HG03342 (cell line): ENCODE results near the gene UBASH3B.
A peak's percentile ranks its signal among the peaks of the same experiment; 100 is the strongest.
"Not testable (repeated sequence)": the region's sequence is repeated elsewhere in the genome, so short reads cannot be mapped to it uniquely, and the experiment has no call there.

Source experiments
- ATAC-seq: cut with Tn5 transposase; IDR thresholded peaks from one replicate; pipeline ENCODE4 v1.9.1; 2021; ENCODE audit warnings: mild to moderate bottlenecking, moderate library complexity; ENCODE audit not compliant: unreplicated experiment

The UBASH3B gene

GRCh38 chr11:122730694-122731093, 75.2 kb downstream of the UBASH3B start:
- not testable (repeated sequence) for ATAC-seq

- no peak for ATAC-seq
Observed at GRCh38 chr11:122731500-122731913, 76.0 kb downstream of the UBASH3B start.

DNA sequence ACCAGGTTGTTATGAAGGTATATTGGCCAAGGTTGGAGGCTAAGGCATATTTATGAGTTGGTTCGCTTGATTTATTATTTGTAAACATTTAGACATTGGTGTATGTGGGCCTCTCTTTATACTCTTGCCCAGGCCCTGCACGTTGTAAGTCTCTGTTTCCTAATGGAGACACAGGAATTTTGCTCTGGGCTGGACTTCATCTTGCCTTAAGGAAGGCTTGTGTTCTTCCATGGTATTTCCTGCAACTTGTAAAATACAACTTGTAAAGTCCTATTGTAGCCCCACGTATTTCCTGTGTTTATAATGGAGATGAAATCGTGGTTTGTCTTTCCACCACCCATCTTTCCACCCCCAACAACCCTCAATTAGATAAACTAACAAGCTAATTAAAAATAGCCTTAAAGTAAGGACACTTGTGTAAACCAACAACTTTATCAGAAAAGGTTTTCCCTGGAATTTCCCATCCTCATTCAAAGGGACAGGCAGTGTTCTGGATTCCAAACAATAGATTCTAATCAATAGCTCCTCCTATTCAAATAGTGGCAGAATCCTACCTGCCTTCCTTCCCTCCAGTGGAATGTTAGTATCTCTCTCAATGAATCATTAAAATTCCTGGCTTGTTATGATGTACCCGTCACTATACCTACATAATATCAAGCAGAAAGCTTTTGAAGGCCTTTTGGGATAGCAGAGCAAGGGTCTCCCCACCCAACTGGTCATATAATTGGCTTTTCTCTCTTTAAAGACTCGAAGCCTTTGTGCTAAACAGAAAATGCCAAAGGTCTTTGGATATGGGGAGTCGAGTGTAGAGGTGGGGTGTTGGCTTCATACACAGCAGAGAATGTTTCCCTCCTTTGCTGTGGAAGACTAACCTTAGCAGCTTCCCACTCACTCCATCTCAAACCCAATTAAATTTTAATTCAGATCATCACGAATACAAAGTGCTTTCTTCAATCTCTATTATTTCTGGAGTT, 77.1 kb downstream of the UBASH3B start:
- no peak for ATAC-seq

GRCh38 chr11:122733318-122733717, 77.8 kb downstream of the UBASH3B start:
- ATAC-seq = no peak

DNA sequence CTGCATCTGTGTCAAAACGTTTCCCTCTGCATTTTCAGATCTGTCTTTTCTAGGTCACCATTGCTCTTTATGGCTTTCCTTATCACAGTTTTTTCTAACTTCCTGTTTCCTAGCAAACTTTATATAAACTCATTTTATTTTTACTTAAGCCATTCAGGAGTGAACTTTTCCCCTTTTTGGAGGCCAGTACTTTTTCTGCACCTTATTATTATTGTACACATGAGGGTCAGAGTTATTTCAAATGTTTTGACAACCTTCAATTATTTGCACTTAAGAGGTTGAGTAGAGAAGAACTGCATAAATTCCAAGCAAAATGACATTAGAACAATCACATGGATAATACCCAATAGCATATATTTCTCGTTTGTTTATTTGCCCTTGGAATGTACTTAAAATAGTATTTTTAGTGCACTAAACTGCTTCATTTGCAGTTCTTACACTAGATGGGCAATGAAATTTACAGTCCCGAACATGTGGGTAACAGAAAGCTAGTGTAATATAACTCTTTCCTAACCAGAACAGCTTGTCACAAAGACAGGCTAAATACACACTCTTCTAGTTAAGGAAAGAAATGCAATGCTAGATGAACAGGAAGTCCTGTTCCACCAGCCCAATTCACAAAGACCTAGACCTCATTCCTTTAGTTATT, 79.5 kb downstream of the UBASH3B start:
- no peak for ATAC-seq

DNA sequence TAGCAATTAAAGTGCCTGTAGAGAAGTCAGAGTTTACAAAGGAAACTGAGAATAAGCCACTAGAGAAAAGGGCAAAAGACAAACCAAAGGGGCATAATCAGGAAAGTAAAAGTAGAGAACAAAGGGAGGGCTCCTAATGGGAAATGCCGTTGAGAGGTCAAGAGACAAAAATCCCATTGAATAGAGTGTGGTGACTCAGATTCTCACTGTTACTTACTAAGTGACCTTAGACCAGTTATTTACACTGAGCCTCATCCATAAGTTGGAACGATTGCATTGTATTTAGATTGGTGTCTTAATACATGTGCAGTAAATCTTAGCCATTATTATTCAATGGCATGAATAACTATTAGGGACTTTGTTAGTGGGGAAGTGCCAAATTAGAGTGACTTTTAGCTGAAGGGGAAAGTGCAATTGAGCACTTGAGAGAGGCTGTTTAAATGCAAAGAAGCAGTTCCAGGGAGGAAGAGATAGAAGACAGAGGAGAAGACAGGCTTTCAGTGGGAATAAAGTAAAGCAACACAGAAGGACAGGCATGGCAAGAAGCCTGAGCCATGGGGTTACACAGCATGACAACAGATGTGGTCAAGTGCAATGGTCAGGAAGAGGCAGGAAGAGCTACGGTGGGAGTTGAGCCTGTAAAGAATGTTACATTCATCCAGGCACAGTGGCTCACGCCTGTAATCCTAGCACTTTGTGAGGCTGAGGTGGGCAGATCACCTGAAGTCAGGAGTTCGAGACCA, 82.6 kb downstream of the UBASH3B start:
- no peak for ATAC-seq

DNA sequence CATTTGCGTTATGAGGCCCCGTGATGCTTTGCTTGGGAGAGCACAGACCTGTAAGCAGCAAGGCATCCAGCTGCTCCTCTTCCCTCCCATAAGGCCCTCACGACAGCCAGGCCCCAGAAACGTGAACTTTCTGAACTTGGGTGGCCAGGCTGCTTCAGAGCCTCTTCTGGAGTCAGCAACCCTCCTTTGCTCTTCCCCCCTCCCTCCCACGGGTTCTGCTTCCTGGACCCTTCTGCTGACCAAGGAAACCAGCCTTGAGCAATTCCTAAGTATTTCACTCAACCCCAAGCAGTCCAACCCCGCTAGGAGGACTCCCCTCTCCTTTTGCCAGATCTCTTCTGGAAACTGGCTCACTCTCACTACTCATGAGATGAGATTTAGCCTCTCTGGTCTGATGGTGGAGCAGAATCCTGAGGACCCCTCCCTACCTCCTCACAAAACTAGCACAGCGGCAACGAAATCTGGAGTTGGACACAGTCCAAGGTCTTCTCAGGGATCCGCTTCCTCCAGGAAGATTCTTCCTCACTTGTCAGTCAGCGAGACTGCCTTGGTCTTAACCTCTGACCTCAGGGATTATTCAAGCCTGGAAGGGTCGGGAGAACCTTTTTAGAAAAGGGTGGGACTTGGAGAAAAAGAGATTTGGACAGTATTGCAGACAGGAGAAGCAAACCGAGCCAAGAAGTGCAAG, 86.2 kb downstream of the UBASH3B start:
- no peak for ATAC-seq

DNA sequence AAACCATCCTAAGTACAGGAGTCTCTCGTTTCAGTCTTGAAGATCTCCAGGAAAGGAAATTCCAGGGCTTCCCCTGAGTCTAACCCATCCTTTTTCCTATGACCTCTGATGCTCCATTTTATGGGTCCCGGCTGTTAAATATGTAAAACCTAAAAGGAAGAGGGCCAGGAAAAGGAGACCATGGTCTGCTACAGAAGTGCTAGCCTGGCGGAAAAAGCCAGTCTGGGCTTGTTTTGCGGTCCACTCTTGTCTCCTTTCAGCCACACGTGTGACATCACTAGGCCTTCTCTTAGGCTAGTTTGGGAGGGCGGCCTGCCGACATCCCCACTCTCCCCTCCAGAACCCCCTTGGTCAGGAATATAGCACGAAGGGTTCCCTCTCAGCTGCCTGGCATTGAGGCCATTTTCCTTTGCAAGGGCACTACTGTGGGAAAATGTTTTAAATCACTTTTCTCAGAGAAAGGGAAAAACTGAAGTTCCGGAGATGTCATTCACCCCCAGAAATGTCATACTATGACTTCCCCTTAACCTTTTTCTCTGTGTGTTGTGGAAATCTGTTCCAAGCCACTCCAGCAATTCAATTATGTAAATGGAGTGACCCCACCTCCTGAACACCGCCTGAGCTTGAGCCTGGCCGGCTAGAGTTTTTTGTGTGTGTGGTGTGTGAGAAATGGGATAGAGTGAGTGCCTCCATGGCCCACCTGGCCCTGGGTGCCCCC, 86.9 kb downstream of the UBASH3B start:
- ATAC-seq = no peak

- ATAC-seq = no peak
Observed at GRCh38 chr11:122743097-122743741, 87.7 kb downstream of the UBASH3B start.

DNA sequence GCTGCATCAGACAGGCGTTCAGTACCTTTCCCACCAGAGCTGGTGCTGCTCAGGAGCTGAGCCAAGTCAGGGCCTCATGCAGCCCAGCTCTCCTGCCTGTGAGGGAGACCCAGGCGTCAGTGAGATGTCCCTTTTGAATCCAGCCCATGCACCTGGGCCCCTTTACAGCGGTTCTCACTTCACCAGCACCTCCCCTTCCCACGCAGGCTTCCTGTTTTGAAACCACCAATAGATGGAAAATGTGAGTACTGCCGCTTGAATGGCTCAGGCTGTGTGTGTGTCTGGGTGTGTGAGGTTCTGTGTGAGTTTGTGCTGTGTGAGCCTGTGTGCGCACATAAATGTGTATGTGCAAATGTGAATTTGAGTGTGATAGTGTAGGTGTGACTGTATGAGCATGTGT, 88.4 kb downstream of the UBASH3B start:
- peak; percentile 31 for ATAC-seq

DNA sequence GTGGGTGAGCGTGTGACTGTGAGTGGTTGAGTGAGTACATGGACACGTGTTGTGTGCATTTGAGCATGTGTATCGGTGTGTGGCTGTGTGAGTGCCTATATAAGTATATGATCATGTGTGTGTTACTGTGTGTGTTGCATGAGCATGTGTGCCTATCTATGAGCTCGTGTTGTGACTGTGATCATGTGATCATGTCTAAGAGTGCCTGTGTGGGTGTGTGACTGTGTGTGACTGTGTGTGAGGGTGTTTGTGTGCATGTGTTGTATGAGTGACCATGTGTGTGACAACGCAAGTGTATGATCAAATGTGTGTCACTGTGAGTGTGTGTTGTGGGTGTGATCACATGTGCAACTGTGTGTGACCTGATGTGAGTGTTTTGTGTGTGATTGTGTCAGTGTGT, 88.8 kb downstream of the UBASH3B start:
- no peak for ATAC-seq

DNA sequence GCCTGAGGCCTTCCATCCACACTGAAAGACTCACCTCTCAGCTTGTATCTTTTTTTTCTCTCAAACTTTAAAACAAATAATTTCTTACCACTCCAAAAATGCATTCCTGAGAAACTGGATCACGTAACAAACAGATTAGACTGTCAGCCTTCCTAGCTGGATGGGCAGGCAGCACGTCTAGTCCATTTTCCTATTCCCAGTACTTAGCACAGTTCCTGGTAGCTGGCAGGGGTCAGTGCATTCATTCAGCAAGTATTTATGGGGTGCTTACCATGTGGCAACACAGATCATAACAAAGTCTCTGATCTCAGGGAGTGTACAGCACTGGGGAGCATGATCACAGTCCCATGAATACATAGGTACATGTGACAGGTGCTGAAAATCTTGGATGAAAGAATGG, 89.6 kb downstream of the UBASH3B start:
- no peak for ATAC-seq

GRCh38 chr11:122746050-122746478, 90.5 kb downstream of the UBASH3B start:
- peak; percentile 78 for ATAC-seq

- no peak for ATAC-seq
Observed at GRCh38 chr11:122746611-122747244, 91.2 kb downstream of the UBASH3B start.

DNA sequence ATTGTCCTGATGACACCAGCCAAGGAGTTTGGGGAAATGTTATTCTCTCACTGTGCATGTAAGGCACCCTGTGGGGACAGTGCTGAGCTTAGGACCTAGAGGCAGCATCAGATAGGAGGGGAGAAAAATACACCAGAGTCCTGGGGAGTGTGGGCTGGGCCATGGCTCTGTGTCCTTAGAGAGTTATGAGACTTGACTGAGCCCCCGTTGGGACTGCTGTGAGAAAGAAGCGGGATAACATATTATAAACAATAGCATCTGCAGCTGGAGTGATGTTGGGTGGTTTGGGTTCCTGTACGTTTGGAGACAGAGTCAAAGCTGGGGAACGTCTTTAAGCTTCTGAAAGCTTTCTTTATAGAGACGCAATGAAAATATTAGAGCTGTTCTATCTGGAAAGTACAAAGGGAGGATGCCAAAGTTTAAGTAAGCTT, 91.8 kb downstream of the UBASH3B start:
- ATAC-seq = no peak

GRCh38 chr11:122749005-122749687, 93.6 kb downstream of the UBASH3B start:
- peak; percentile 79 for ATAC-seq

DNA sequence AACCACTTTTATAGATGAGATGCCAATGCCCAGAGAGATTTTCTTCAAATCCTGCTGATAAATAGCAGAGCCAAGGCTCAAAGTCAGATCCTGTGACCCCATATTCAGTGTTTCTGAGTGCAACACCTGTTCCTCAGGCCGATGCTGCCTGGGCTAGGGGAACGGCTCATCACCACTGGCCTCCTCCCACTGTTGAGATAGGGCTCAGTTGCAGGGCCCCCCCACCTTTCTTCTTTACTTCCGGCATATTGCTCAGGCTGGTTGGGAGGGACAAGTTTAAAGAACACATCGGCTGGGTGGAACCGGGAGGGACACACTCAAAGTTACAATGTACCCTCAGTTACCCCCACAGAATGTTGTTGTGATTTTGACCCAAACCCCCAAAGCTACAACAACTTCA, 94.5 kb downstream of the UBASH3B start:
- ATAC-seq = no peak

- ATAC-seq = no peak
Observed at GRCh38 chr11:122751292-122752070, 96.0 kb downstream of the UBASH3B start.
